GM21737 (cell line): Measurements from ENCODE around the gene RUNX3.
"Not testable (repeated sequence)": the region's sequence is repeated elsewhere in the genome, so short reads cannot be mapped to it uniquely, and the experiment has no call there.

ENCODE experiments used
- ATAC-seq: cut with Tn5 transposase; IDR thresholded peaks from one replicate; pipeline ENCODE4 v1.9.1; 2021; ENCODE audit warnings: mild to moderate bottlenecking, moderate library complexity; ENCODE audit not compliant: unreplicated experiment

The RUNX3 gene

GRCh38 chr1:24930260-24931145 lies at the start of gene RUNX3:
TSS of gene RUNX3 (minus strand) at chr1:24930276. CDS start at chr1:24929868, 408 bp downstream.
- peak; percentile 66 for ATAC-seq

GRCh38 chr1:24979232-24979631 lies 49.2 kb upstream of the RUNX3 start:
- ATAC-seq: not testable (repeated sequence)

GRCh38 chr1:24978383-24979032 lies 48.4 kb upstream of the RUNX3 start:
- ATAC-seq: no peak

- no peak for ATAC-seq
These were observed 45.3 kb upstream of the RUNX3 start for GRCh38 chr1:24975391-24975790.

DNA sequence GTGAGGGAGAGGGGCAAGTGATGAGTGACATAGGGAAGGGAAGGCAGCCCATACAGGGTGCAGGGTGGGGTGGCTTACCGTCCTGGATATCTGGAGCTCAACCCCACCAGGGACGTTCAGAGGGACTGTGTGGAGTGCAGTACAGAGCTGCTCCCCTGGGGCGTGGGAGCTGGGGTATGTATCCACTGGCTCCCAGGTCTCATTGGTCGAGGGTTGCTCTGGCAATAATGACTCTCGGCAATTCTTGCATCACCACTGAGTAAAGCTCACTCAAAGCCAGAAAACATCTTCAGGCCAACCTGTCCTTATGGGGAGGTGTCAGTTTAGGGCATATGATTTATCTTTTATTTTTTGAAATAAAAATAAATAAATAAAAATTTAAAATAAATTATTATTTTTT lies 43.2 kb upstream of the RUNX3 start:
- no peak for ATAC-seq

GRCh38 chr1:24972915-24973242 lies 42.8 kb upstream of the RUNX3 start:
- no peak for ATAC-seq

DNA sequence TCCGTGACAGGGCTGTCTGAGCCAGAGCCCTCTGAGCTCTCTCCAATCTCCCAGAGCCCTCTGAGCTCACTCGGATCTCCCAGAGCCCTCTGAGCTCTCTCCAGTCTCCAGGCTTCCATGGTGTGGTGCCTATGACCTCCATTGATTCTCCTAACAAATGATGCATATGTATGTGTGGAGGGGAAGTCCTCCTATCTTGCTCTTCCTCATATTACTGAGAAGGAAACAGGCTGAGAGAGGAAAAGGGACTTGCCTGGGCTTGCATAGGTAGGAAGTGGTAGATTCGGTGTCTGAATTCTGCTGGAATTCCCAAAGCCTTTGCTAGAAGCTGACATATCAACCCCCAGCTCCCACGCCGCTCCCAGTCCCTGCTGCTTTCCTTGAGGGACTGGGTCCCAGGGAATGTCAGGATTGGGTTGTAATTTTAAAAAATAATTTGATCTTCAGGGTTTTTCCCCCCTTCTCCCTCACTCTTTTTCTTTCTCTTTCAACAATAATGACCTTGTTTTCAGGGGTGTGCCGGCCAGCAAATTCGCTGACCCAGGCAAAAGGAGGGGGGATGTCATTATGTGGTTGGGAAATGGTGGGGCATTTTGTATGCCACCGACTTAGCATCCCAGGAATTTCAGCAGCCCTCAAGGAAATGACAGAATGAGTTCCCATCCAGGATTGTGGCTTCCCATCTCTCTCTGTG lies 42.3 kb upstream of the RUNX3 start:
- no peak for ATAC-seq

- no peak for ATAC-seq
These were observed 41.1 kb upstream of the RUNX3 start for GRCh38 chr1:24970926-24971875.

DNA sequence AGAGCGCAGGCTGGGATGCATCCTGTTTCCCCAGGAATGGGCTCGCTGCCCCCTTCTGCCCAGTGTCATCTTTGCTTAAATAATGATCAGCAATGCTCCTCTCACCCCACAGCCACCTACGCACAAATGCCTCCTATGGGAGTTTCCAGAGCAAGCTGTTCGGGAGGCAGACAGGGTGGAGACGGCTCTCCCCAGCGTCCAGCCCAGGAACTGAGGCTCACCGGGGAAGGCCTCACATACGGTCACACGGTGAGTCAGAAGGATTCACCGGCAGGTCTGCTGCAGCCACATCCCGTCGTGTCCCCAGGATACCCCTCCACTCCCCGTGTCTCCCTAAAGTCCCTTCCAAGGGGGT lies 40.3 kb upstream of the RUNX3 start:
- ATAC-seq: no peak

GRCh38 chr1:24969596-24970398 lies 39.7 kb upstream of the RUNX3 start:
- ATAC-seq: no peak

DNA sequence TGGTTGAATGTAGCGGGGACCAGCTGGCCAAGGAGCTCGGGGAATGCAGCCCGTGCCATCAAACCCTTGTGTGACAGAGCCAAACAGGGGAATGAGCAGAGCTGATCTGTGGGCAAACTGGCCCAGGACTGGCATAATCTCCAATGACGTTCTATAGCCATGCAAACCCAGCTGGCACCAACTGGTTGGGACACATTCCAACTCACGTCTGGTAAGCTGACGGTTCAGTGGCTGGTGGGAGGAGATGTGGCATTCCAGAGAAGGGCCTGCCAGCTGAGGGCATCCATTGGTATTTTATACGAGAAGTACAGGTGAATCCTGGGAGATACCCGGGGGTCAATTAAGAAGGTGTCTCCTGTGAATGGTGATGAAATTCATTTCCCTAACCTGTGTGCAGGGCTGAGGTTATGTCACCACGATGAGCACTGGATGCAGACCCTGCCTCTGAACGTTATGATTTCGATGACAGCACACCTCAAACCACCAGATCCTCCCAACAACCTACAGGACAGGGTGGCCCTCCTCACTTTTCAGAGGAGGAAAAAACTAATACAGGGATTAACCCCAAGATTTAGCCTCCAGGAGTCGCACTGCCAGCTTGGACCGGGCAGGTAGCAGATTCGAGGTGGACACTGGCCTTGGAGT lies 39.0 kb upstream of the RUNX3 start:
- no peak for ATAC-seq

GRCh38 chr1:24967962-24968361 lies 37.9 kb upstream of the RUNX3 start:
- no peak for ATAC-seq

- ATAC-seq: no peak
These were observed 37.5 kb upstream of the RUNX3 start for GRCh38 chr1:24967555-24967954.

DNA sequence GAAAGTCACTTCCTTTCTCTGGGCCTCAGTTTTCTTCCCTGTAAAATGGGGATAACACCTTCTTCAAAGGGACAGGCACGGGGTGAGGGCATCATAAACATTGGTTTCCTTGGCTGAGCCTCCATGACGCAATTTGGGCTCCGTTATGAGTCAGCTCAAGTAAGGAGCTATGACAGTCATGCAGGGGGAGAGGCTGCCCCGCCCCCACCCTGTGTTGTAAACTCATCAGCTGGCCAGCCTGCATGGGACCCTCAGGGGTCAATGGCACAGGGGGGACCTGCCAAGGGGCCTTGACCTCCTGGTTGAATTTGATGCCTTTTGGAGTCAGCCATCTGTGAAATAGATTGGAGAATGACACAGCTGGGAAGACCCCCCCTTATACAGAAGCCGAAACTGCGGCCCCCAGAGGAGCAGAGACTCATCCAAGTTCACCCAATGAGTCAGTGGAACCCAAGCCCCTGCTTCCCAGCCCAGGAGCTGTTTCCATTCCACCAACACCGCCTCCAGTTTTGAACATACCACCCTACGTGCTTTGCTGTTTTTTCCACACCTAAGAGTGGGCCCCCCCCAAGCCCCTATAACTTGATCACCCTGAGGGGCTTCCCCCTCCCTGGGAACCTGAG lies 36.8 kb upstream of the RUNX3 start:
- no peak for ATAC-seq

DNA sequence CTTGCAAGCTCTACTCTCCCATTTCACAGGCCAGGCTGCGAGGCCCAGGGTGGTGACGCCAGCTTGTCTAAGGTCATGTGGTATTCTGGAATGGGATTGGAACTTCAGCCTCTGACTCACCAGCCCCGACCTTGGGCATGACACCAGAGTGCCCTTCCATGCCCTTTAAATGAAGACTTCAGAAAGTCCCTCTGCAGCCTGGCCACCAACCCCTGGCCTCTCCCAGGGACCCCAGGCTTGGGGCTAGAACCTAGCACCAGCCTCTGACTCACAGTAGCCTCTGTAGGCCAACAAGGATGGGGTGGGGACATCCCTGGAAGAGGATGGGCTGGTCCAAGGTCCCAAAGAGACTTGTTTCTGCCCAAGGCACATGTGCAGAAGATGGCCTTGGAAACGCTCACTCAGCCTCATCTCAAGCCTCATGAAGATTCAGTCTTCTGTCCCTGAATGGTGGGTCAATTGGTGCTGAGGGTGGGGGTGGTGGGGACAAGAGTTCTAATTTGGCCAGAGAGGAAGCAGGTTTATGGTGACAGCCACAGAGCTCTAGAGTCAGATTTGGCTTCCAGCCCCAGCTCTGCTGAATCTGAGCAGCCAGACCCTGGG lies 36.1 kb upstream of the RUNX3 start:
- no peak for ATAC-seq

DNA sequence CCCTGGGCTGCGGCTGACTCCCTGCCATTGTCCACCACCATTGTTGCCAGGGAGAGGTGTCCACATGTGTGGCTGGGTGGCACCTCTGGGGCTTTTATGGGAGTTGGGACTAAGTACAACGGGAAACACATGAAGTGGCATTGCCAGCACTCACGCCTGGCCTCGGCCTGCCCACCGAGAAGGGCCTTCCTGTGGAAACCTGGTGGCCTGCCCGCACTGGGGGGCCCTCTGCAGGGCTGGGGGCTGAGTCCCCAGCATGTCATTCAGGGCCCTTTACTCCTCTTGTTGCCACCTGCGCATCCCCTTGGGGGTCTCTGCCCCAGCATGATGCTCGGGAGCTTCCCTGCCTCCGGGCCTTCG lies 35.5 kb upstream of the RUNX3 start:
- no peak for ATAC-seq

DNA sequence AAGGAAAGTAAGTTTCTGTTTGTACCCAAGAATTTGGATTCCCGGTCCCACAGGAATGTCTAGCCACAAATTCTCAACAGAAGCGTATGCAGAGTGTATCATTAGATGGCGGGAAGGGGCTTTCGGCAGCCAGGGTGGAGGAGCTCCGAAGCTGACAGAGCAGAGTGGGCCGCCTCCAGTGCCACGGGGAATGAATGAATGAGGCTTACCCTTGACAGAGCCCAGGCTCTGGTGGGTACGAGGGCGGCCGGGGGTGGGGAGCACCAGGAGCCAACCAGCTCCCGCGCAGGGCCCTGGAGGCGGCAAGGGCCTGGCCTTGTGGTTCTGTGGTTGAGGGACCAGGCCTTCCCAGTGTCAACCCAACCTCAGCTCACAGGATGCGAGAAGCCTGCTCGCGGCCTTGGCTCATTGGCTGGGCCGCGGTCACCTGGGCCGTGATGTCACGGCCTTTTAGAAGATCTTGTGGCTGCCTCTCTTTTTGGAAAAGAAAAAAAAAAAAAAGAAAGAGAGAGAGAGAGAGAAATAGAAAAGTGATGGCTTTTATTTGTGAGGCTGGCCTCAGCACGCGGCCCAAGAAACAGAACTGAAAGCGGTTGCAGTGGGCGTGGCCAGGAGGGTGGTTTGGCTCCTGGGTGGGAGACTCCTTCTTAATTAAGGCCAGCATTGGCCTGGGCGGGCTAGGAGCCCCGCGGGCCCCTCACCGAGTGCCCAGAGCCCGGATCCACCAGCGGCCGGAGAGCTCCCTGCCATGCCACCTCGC lies 34.9 kb upstream of the RUNX3 start:
- ATAC-seq: peak; percentile 79
